ENCODE measurements around the gene BCAP31. TPM values are rescaled to one million over a fixed set of nuclear protein-coding genes. Genes with fewer than 3 reads are reported as not detected.

Gene BCAP31
- total RNA-seq, 4 donors from 2014 or later: 170 to 228 (median 185) TPM

DNA sequence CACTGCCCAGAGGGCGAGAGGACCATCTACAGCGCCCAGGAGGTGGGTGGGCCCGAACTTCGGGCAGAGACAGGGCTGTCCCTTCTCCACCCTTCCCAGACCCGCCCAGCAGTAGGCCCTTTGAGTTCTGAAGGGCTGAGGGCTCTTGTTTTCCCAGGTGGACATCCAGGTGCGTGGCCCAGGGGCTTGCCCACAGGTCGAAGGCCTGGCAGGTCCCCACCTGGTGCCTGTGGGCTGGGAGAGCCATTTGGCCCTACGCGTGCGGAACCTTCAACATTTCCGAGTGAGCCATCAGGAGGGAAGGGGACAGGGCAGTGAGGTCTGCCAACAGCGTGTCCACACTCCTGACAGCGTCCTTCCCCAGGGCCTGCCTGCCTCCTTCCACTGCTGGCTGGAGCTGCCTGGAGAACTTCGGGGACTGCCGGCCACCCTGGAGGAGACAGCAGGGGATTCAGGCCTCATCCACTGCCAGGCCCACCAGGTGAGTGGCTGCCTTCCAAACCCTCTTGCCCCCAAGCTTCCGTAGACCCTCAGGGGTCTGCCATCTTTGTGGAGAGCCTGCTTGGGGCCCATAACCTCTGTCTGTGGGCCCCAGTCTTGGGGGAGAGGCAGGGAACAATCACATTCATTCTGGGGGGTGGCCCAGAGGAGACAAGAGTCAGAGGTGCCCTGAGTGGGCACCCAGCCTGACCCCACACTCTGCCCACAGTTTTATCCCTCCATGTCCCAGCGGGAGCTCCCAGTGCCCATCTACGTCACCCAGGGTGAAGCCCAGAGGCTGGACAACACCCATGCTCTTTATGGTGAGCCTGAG, 46.6 kb upstream of the BCAP31 start:
- Histone ChIP-seq H3K27ac (no peak overlapping the region), H3K4me1 (no peaks in the 10 kb centered on the region), H3K4me3 (replicated peaks in 1 of 3) (no peak overlapping the region), H3K27me3 (no peaks in the 10 kb centered on the region), H3K9me3 (no peaks in the 10 kb centered on the region), H3K36me3 (no peaks in the 10 kb centered on the region)
- DNase-seq: no peak
- intact Hi-C loops (cut with DNase I): no loop called here
- TF ChIP-seq, protein P1, sequence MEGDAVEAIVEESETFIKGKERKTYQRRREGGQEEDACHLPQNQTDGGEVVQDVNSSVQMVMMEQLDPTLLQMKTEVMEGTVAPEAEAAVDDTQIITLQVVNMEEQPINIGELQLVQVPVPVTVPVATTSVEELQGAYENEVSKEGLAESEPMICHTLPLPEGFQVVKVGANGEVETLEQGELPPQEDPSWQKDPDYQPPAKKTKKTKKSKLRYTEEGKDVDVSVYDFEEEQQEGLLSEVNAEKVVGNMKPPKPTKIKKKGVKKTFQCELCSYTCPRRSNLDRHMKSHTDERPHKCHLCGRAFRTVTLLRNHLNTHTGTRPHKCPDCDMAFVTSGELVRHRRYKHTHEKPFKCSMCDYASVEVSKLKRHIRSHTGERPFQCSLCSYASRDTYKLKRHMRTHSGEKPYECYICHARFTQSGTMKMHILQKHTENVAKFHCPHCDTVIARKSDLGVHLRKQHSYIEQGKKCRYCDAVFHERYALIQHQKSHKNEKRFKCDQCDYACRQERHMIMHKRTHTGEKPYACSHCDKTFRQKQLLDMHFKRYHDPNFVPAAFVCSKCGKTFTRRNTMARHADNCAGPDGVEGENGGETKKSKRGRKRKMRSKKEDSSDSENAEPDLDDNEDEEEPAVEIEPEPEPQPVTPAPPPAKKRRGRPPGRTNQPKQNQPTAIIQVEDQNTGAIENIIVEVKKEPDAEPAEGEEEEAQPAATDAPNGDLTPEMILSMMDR (IDR thresholded peaks at IDR 0.05): no peak
- TF ChIP-seq POLR2A (IDR thresholded peaks at IDR 0.05): no peak
- WGBS, 2 donors: 94% methylated on average over 7 of the region's 18 CpGs; no CpG with 5 or more reads in 1 of the 2 donors

DNA sequence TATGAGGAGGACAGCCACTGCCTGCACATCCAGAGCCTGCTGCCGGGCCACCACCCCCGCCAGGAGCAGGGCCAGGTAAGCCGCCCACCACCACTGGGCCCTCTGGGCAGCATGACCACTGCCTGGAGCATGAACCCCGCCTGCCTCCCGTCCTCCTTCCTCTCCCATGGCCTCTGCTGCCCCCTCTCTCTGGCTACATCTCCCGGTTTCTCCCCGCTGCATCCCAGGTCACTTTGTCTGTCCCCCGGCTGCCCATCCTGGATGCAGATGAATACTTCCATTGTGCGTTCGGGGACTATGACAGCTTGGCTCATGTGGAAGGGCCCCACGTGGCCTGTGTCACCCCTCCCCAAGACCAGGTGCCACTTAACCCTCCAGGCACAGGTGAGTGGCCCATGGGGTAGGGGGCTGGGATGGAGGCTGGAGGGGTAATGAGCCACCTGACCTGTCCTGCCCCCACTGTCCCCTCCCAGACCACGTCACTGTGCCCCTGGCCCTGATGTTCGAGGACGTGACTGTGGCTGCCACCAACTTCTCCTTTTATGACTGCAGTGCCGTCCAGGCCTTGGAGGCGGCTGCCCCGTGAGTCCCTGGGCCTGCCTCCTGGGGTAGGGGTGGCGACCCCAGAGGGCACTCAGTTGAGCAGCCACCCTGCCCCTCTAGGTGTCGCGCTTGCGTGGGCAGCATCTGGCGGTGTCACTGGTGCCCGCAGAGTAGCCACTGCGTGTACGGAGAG, 45.8 kb upstream of the BCAP31 start:
- no peaks in the 10 kb centered on the region for H3K9me3 ChIP-seq
- intact Hi-C loops (cut with DNase I): loop anchor here (5.0 kb wide), 1 partner anchor 182 kb away; no protein-coding TSS in a partner anchor
- WGBS, 2 donors: 88 to 92% methylated on average over 7 of the region's 25 CpGs
- DNase-seq: no peak
- H3K36me3 ChIP-seq: no peaks in the 10 kb centered on the region
- no peaks in the 10 kb centered on the region for H3K4me1 ChIP-seq
- H3K27ac ChIP-seq: no peak overlapping the region
- H3K27me3 ChIP-seq: no peaks in the 10 kb centered on the region
- no peak overlapping the region for H3K4me3 ChIP-seq (replicated peaks in 1 of 3)
- TF ChIP-seq, protein P1 (IDR thresholded peaks at IDR 0.05): no peak
- TF ChIP-seq POLR2A (IDR thresholded peaks at IDR 0.05): no peak

DNA sequence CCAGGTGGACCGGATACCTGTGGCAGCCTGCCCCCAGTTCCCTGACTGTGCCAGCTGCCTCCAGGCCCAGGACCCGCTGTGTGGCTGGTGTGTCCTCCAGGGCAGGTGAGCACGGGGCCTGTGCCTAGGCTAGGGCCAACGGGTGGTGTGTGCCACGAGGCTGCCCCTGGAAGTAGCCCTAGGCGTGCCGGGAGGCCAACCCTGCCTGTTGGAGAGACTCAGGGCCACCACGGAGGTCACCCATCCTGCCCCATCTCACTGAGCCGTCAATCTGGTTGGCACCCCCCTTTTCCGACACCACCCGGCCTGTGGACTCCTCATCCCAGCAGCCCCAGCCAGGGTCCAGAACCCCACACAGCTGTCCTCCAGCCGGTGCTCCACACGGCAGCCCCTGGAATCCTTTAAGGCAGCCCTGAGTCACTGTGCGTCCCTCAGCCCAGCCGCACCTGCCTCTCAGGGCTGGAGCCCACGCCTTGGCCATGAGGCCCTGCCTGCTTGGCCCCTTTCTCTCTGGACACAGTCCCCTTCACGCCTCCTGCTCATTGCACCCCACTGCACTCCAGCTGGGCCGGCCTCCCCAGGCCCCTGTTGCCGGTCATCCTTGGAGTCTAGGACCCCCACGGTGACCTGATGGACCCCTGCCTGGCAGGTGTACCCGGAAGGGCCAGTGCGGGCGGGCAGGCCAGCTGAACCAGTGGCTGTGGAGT, 45.1 kb upstream of the BCAP31 start:
- no peak overlapping the region for H3K27ac ChIP-seq
- TF ChIP-seq, protein P1 (IDR thresholded peaks at IDR 0.05): no peak
- no peak for TF ChIP-seq POLR2A (IDR thresholded peaks at IDR 0.05)
- H3K4me1 ChIP-seq: no peaks in the 10 kb centered on the region
- intact Hi-C loops (cut with DNase I): loop anchor here (5.0 kb wide), 1 partner anchor 183 kb away; no protein-coding TSS in a partner anchor
- H3K4me3 ChIP-seq (replicated peaks in 1 of 3): no peak overlapping the region
- no peaks in the 10 kb centered on the region for H3K9me3 ChIP-seq
- no peak for DNase-seq
- H3K36me3 ChIP-seq: no peaks in the 10 kb centered on the region
- H3K27me3 ChIP-seq: no peaks in the 10 kb centered on the region
- 90 to 93% methylated on average over 4 to 9 of the region's 23 CpGs for WGBS, 2 donors

DNA sequence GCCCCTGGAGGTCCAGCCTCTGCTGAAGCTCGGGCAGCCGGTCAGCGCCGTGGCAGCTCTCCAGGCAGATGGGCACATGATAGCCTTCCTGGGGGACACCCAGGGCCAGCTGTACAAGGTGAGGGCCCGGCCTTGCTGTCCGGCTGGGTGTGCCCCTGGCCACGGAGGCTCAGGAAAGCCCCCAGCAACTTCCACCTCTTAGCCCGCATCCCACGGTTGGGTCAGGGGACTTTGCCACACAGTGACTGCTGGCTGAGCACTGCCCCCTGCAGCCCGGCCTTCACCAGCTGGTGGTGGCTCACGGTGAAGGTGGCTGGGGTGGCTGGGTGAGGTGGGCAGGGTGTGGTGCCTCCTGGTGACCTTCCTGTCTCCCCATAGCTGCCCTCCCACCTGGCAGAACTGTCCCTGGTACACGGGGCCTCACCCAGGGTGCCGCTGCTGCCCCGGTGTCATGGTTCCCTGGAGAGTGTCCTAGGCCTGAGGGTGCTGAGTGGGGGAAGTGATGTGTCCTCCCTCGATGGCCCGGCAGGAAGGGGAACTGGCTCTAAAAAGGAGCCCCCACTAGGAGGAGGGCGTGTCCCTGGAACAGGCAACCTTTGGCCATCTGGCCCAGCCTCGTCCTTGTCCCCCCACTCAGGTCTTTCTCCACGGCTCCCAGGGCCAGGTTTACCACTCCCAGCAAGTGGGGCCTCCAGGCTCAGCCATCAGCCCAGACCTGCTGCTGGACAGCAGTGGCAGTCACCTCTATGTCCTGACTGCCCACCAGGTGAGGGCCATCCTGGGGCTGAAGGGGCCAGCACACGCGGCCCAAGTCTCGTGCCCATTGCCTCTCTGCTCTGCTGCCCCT, 44.3 kb upstream of the BCAP31 start:
- Histone ChIP-seq H3K4me3 (replicated peaks in 1 of 3) (no peak overlapping the region), H3K9me3 (no peaks in the 10 kb centered on the region), H3K4me1 (no peaks in the 10 kb centered on the region), H3K27ac (no peak overlapping the region), H3K27me3 (no peaks in the 10 kb centered on the region), H3K36me3 (no peaks in the 10 kb centered on the region)
- TF ChIP-seq, protein P1 (IDR thresholded peaks at IDR 0.05): no peak
- no peak for TF ChIP-seq POLR2A (IDR thresholded peaks at IDR 0.05)
- intact Hi-C loops (cut with DNase I): loop anchor here (5.0 kb wide), 1 partner anchor 184 kb away; no protein-coding TSS in a partner anchor
- DNase-seq: no peak
- WGBS, 2 donors: 87% methylated on average over 6 of the region's 22 CpGs; no CpG with 5 or more reads in 1 of the 2 donors

All from thyroid gland (tissue), 4 donors.